Trophoblast cell (in vitro differentiated cells and primary cell): ENCODE results near the gene PPARD.
A peak's percentile ranks its signal among the peaks of the same experiment; 100 is the strongest.

Experiments used
- DNase-seq, 2 donors: peaks; one replicate each; pipeline ENCODE4 v3.0.0-alpha.2; 2016
- H2AFZ ChIP-seq: 2 replicates; pipeline ENCODE4 v1.6.1; 2013; ENCODE audit warnings: low read length, moderate library complexity, mild to moderate bottlenecking; ENCODE audit not compliant: insufficient read depth, poor library complexity
- H2AK5ac ChIP-seq: 2 replicates; pipeline ENCODE4 v1.6.1; 2013; ENCODE audit warnings: mild to moderate bottlenecking, low read length
- H2BK120ac ChIP-seq: 2 replicates; pipeline ENCODE4 v1.6.1; 2013; ENCODE audit warnings: low read length, mild to moderate bottlenecking, moderate library complexity; ENCODE audit not compliant: insufficient read depth, poor library complexity
- H2BK12ac ChIP-seq: 2 replicates; pipeline ENCODE4 v1.6.1; 2013; ENCODE audit warnings: mild to moderate bottlenecking, low read length, moderate library complexity
- H2BK5ac ChIP-seq: 2 replicates; pipeline ENCODE4 v1.6.1; 2013; ENCODE audit warnings: low read length, low read depth, moderate library complexity, mild to moderate bottlenecking; ENCODE audit not compliant: poor library complexity
- H3K14ac ChIP-seq: 2 replicates; pipeline ENCODE4 v1.6.1; 2013; ENCODE audit warnings: mild to moderate bottlenecking, low read length
- H3K18ac ChIP-seq: 2 replicates; pipeline ENCODE4 v1.6.1; 2013; ENCODE audit warnings: mild to moderate bottlenecking, low read length
- H3K23ac ChIP-seq: 2 replicates; pipeline ENCODE4 v1.6.1; 2013; ENCODE audit warnings: low read length
- H3K27ac ChIP-seq: 2 replicates; pipeline ENCODE4 v1.5.1; 2013; ENCODE audit warnings: low read depth, mild to moderate bottlenecking, inconsistent platforms, low read length, moderate library complexity
- H3K27me3 ChIP-seq: 2 replicates; pipeline ENCODE4 v1.6.1; 2013; ENCODE audit warnings: inconsistent platforms, mild to moderate bottlenecking, low read length, moderate library complexity; ENCODE audit not compliant: insufficient read depth
- H3K36me3 ChIP-seq, 2 experiments: 1 replicate in 1 of 2; 2 replicates in 1 of 2; pipeline ENCODE4 v1.6.1; 2013; ENCODE audit warnings: low read length in 2 of 2, mild to moderate bottlenecking in 2 of 2, moderate library complexity in 1 of 2; ENCODE audit not compliant: insufficient read depth in 2 of 2, control insufficient read depth in 1 of 2
- H3K4ac ChIP-seq: 2 replicates; pipeline ENCODE4 v1.6.1; 2013; ENCODE audit warnings: low read depth, mild to moderate bottlenecking, low read length, moderate library complexity
- H3K4me1 ChIP-seq, 2 experiments: 1 replicate in 1 of 2; 2 replicates in 1 of 2; pipeline ENCODE4 v1.6.1; 2013; ENCODE audit warnings: low read length in 2 of 2, mild to moderate bottlenecking in 2 of 2, moderate library complexity in 1 of 2; ENCODE audit not compliant: insufficient read depth in 2 of 2, control insufficient read depth in 1 of 2
- H3K4me2 ChIP-seq: 2 replicates; pipeline ENCODE4 v1.6.1; 2013; ENCODE audit warnings: inconsistent platforms, mild to moderate bottlenecking, low read length, moderate library complexity
- H3K4me3 ChIP-seq: 2 replicates; pipeline ENCODE4 v1.5.1; 2013; ENCODE audit warnings: mild to moderate bottlenecking, low read depth, low read length, inconsistent platforms
- H3K79me1 ChIP-seq: one replicate; pipeline ENCODE4 v1.6.1; 2013; ENCODE audit warnings: low read length
- H3K79me2 ChIP-seq: 2 replicates; pipeline ENCODE4 v1.6.1; 2013; ENCODE audit warnings: low read length, mild to moderate bottlenecking; ENCODE audit not compliant: control insufficient read depth, insufficient read depth, poor library complexity
- H3K9ac ChIP-seq: 2 replicates; pipeline ENCODE4 v1.6.1; 2013; ENCODE audit warnings: mild to moderate bottlenecking, low read length
- H3K9me3 ChIP-seq: 2 replicates; pipeline ENCODE4 v1.6.1; 2013; ENCODE audit warnings: low read depth, mild to moderate bottlenecking, control low read depth, inconsistent platforms, low read length; ENCODE audit not compliant: insufficient read depth
- H4K12ac ChIP-seq: 2 replicates; pipeline ENCODE4 v1.6.1; 2013; ENCODE audit warnings: low read depth, mild to moderate bottlenecking, low read length, moderate library complexity
- H4K8ac ChIP-seq: 2 replicates; pipeline ENCODE4 v1.6.1; 2013; ENCODE audit warnings: low read depth, mild to moderate bottlenecking, low read length, moderate library complexity
- H4K91ac ChIP-seq: one replicate; pipeline ENCODE4 v1.6.1; 2013; ENCODE audit warnings: low read depth, mild to moderate bottlenecking, low read length, moderate library complexity
- WGBS: extraction: QIAGEN DNeasy Blood & Tissue Kit; methylation state at CpG from one replicate; pipeline ENCODE4 v1.1.7; 2013; ENCODE audit warnings: missing lambda C conversion rate; ENCODE audit not compliant: insufficient read length, insufficient coverage; ENCODE audit errors: extremely low coverage; 5-methylcytosine and 5-hydroxymethylcytosine counted together

PPARD gene

GRCh38 chr6:35299674-35300073 is 42.7 kb upstream of the PPARD start:
- no peak overlapping the region for H3K23ac ChIP-seq
- no peak overlapping the region for H3K9ac ChIP-seq
- no peak for DNase-seq
- no peak overlapping the region for H2AFZ ChIP-seq
- H2BK12ac ChIP-seq = no peak overlapping the region
- no peak overlapping the region for H3K4ac ChIP-seq
- no peak overlapping the region for H4K91ac ChIP-seq
- H3K79me2 ChIP-seq = peaks cover 3% of the 10 kb centered on the region
- H2AK5ac ChIP-seq = no peak overlapping the region
- H4K8ac ChIP-seq = no peak overlapping the region
- no peak overlapping the region for H4K12ac ChIP-seq
- no peak overlapping the region for H3K4me2 ChIP-seq
- H3K4me1 ChIP-seq = peaks cover 14 to 15% of the 10 kb centered on the region in 2 experiments
- H3K4me3 ChIP-seq = no peak overlapping the region
- H3K18ac ChIP-seq = no peak overlapping the region
- no peak overlapping the region for H2BK5ac ChIP-seq
- H2BK120ac ChIP-seq = no peak overlapping the region
- H3K14ac ChIP-seq = no peak overlapping the region
- no CpG with 5 or more reads among the region's 4 CpGs for WGBS
- peaks cover 6% of the 10 kb centered on the region for H3K79me1 ChIP-seq
- no peaks in the 10 kb centered on the region for H3K27me3 ChIP-seq
- no peak overlapping the region for H3K27ac ChIP-seq
- no peaks in the 10 kb centered on the region for H3K9me3 ChIP-seq
- peaks cover 8 to 9% of the 10 kb centered on the region in 2 experiments for H3K36me3 ChIP-seq

GRCh38 chr6:35300848-35301247 is 41.5 kb upstream of the PPARD start:
- H3K27me3 ChIP-seq = no peaks in the 10 kb centered on the region
- no peak overlapping the region for H3K4ac ChIP-seq
- H3K79me1 ChIP-seq = peaks cover 6% of the 10 kb centered on the region
- no peak overlapping the region for H2AFZ ChIP-seq
- DNase-seq = no peak
- no peak overlapping the region for H4K91ac ChIP-seq
- no peak overlapping the region for H2BK120ac ChIP-seq
- H2AK5ac ChIP-seq = no peak overlapping the region
- no peak overlapping the region for H3K27ac ChIP-seq
- H4K12ac ChIP-seq = no peak overlapping the region
- H3K4me1 ChIP-seq = peaks cover 14 to 15% of the 10 kb centered on the region in 2 experiments
- no peaks in the 10 kb centered on the region for H3K9me3 ChIP-seq
- no peak overlapping the region for H3K23ac ChIP-seq
- no peak overlapping the region for H4K8ac ChIP-seq
- no peak overlapping the region for H3K9ac ChIP-seq
- no peak overlapping the region for H3K18ac ChIP-seq
- H3K14ac ChIP-seq = no peak overlapping the region
- H2BK12ac ChIP-seq = no peak overlapping the region
- H2BK5ac ChIP-seq = no peak overlapping the region
- no peak overlapping the region for H3K4me2 ChIP-seq
- no peaks in the 10 kb centered on the region for H3K36me3 ChIP-seq
- H3K79me2 ChIP-seq = peaks cover 3% of the 10 kb centered on the region
- no peak overlapping the region for H3K4me3 ChIP-seq

GRCh38 chr6:35302604-35303241 is 39.6 kb upstream of the PPARD start:
- no CpG with 5 or more reads among the region's 6 CpGs for WGBS
- Histone ChIP-seq H4K8ac (peak overlapping the region; percentile 43), H3K79me1 (peaks cover 6% of the 10 kb centered on the region), H3K36me3 (no peaks in the 10 kb centered on the region), H3K27me3 (no peaks in the 10 kb centered on the region), H3K18ac (no peak overlapping the region), H3K4ac (no peak overlapping the region), H4K12ac (no peak overlapping the region), H3K9ac (no peak overlapping the region), H4K91ac (peak overlapping the region; percentile 67), H3K4me2 (no peak overlapping the region), H3K23ac (no peak overlapping the region), H3K9me3 (no peaks in the 10 kb centered on the region), H3K14ac (peak overlapping the region; percentile 19), H2AK5ac (no peak overlapping the region), H3K27ac (no peak overlapping the region), H2BK120ac (no peak overlapping the region), H3K4me3 (no peak overlapping the region), H3K4me1 (peaks cover 13 to 15% of the 10 kb centered on the region in 2 experiments), H2BK5ac (no peak overlapping the region), H2AFZ (peak overlapping the region; percentile 18), H2BK12ac (no peak overlapping the region), H3K79me2 (peaks cover 3% of the 10 kb centered on the region)
- DNase-seq = peak in 1 of 2 donors; percentile 29

- Histone ChIP-seq H3K18ac (no peak overlapping the region), H3K4me3 (no peak overlapping the region), H3K23ac (no peak overlapping the region), H2BK120ac (no peak overlapping the region), H2BK12ac (no peak overlapping the region), H3K9me3 (no peaks in the 10 kb centered on the region), H2AFZ (no peak overlapping the region), H3K27ac (no peak overlapping the region), H4K12ac (no peak overlapping the region), H3K79me1 (peaks cover 2% of the 10 kb centered on the region), H2BK5ac (no peak overlapping the region), H3K79me2 (no peaks in the 10 kb centered on the region), H3K14ac (no peak overlapping the region), H4K91ac (no peak overlapping the region), H2AK5ac (no peak overlapping the region), H3K9ac (no peak overlapping the region), H3K27me3 (no peaks in the 10 kb centered on the region), H4K8ac (no peak overlapping the region), H3K36me3 (no peaks in the 10 kb centered on the region), H3K4me2 (no peak overlapping the region), H3K4me1 (peaks cover 6 to 10% of the 10 kb centered on the region in 2 experiments), H3K4ac (no peak overlapping the region)
- WGBS = no CpG with 5 or more reads among the region's 1 CpG
- peak; percentile 76 to 84 for DNase-seq
Observed at GRCh38 chr6:35304299-35304698, 38.1 kb upstream of the PPARD start.
